ENCODE measurements around the gene ANKRD44. TPM values are rescaled to one million over a fixed set of nuclear protein-coding genes. Genes with fewer than 3 reads are reported as not detected.

The ANKRD44 gene
- total RNA-seq, 1 experiment from 2014 or later: 7.8 TPM

DNA sequence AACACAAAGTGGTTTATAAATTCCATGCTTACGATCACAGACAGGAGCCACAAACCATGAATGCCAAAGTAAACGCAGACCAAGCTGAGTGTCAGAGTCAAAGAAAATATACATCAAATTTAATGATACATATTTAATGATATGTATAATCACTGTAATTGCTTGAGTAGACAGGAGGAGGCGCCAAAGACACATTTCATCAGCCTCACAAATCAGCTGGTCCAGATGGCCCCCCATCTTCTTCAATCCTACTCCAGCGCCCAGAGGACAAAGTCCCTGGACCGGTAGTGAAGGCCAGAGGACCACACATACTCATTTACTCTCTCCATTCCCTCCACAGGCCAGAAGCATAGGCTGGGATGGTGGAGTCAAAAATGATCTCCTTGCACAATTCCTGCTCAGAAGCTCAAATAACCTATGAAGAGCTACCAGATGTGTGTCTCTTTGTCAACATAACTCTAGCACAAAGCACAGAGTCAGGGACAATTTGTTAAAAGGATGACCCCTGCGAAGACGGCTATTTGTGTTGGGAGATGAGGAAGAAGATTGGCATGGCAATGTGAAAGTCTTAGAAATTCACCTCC lies 234.7 kb downstream of the ANKRD44 start:
- Histone ChIP-seq H3K36me3 (ENCODE audit: control insufficient read depth, insufficient read depth, low read length) (no peaks in the 10 kb centered on the region), H3K4me3 (ENCODE audit: low read depth in 2 of 2, low read length in 2 of 2) (no peak overlapping the region), H3K27ac (ENCODE audit: low read length) (no peak overlapping the region), H3K4me1 (ENCODE audit: control insufficient read depth, insufficient read depth, low read length) (no peaks in the 10 kb centered on the region), H3K27me3 (ENCODE audit: control insufficient read depth, insufficient read depth, low read length) (no peaks in the 10 kb centered on the region), H3K9me3 (ENCODE audit: control insufficient read depth, insufficient read depth, low read depth, low read length) (no peaks in the 10 kb centered on the region)
- ChIA-PET CTCF (interaction anchor here (0.9 kb wide), 1 partner anchor 38 kb away, joined by 3 read pairs; no protein-coding TSS in a partner anchor), POLR2A (no interaction called here)
- TF ChIP-seq CTCF (IDR thresholded peaks at IDR 0.05) (peak; percentile 79), SIN3A (IDR thresholded peaks at IDR 0.05; ENCODE audit: borderline replicate concordance, insufficient read depth, low read depth, low read length) (no peak)
- BruUV-seq (replicated peaks): no TSS peak
- no peak for DNase-seq (ENCODE audit: low read depth, low spot score)
- no peak for ATAC-seq
- in situ Hi-C loops (cut with HindIII; ENCODE audit: low pct_unique_long_range_greater_than_20kb, low sequenced_read_pairs) (no loop called here), intact Hi-C loops (cut with micrococcal nuclease; ENCODE audit: unreplicated experiment) (no loop called here)

GRCh38 chr2:197075281-197075680 lies 235.3 kb downstream of the ANKRD44 start:
- H3K27ac ChIP-seq (ENCODE audit: low read length): no peak overlapping the region
- TF ChIP-seq REST (IDR thresholded peaks at IDR 0.05; ENCODE audit: insufficient read depth in 1 of 2, low read depth in 2 of 2, low read length in 1 of 2) (no peak), CTCF (IDR thresholded peaks at IDR 0.05) (no peak), POLR2AphosphoS5 (IDR thresholded peaks at IDR 0.05; ENCODE audit: low read depth, low read length) (no peak), TCF7L2 (IDR thresholded peaks at IDR 0.05; ENCODE audit: low read depth, low read length) (no peak), SIN3A (IDR thresholded peaks at IDR 0.05; ENCODE audit: borderline replicate concordance, insufficient read depth, low read depth, low read length) (no peak)
- no peaks in the 10 kb centered on the region for H3K36me3 ChIP-seq (ENCODE audit: control insufficient read depth, insufficient read depth, low read length)
- BruUV-seq (replicated peaks): no TSS peak
- ChIA-PET POLR2A (no interaction called here), CTCF (interaction anchor here (0.9 kb wide), 1 partner anchor 38 kb away, joined by 3 read pairs; no protein-coding TSS in a partner anchor)
- in situ Hi-C loops (cut with HindIII; ENCODE audit: low pct_unique_long_range_greater_than_20kb, low sequenced_read_pairs): no loop called here
- no peaks in the 10 kb centered on the region for H3K9me3 ChIP-seq (ENCODE audit: control insufficient read depth, insufficient read depth, low read depth, low read length)
- no peaks in the 10 kb centered on the region for H3K4me1 ChIP-seq (ENCODE audit: control insufficient read depth, insufficient read depth, low read length)
- ATAC-seq (no peak), DNase-seq (ENCODE audit: low read depth, low spot score) (no peak)
- H3K4me3 ChIP-seq (ENCODE audit: low read depth in 2 of 2, low read length in 2 of 2): no peak overlapping the region
- H3K27me3 ChIP-seq (ENCODE audit: control insufficient read depth, insufficient read depth, low read length): no peaks in the 10 kb centered on the region
- intact Hi-C loops (cut with micrococcal nuclease; ENCODE audit: unreplicated experiment): no loop called here
